GM19467 (cell line): ENCODE measurements around the gene MOB3B.
A peak's percentile ranks its signal among the peaks of the same experiment; 100 is the strongest.
"Not testable (repeated sequence)": the region's sequence is repeated elsewhere in the genome, so short reads cannot be mapped to it uniquely, and the experiment has no call there.

Source experiments
- ATAC-seq: cut with Tn5 transposase; IDR thresholded peaks from one replicate; pipeline ENCODE4 v1.9.1; 2021; ENCODE audit warnings: mild to moderate bottlenecking, moderate library complexity; ENCODE audit not compliant: unreplicated experiment

The MOB3B gene

DNA sequence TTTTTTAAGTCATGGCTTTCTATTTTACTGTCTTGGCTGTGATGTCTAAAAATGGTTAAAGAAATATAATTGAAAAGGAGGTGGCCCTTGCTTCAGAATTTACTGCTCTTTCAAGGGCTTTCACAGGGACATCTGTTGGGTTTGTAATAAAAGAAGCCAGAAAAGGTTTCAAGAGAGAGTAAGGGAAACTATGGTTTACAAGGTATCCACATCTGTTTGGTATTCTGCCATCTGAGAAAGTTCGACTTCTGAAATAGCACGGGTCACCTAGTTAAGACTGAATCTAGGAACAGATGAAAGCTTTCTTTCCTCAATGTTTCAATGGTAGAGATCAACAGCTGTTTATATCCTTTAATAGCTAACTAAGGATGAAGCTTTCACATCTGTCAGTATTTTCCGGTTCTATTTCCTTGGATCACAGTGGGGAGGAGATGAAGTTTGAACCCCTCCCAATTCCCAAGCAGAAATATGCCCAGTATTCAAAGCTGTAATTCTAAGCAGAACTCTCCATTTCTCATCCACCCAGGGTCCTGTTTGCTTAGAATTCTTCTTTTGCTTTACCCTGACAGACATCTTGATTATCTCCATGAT is 78.3 kb downstream of the MOB3B start:
- ATAC-seq: no peak

DNA sequence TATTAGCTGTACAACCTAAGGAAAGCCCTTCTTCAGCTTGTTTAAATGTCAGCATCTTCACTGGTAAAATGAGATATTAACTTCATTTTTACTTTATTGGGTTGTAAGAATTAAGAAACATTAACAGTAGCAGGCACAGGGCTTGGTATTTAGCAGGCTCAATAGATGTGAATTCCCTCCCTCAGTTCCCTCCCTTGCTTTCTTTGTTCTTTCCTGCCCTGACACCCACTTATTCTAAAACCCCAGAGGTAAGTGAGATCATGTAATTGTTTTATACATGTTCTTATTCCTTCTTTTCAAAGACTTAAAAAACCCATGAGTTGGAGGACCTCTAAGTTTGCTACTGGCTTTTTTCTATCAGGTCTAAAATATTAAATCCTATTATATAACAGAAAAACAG is 78.9 kb downstream of the MOB3B start:
- ATAC-seq: no peak

DNA sequence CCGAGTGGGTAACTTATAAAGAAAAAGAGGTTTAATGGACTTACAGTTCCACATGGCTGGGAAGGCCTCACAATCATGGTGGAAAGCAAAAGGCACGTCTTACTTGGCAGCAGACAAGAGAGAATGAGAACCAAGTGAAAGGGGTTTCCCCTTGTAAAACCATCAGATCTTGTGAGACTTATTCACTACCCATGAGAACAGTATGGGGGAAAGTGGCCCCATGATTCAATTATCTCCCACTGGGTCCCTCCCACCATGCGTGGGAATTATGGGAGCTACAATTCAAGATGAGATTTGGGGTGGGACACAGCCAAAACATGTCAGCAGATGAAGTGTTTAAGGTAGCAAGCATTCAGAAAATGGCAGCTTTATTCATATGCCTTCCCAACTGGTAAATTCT is 81.3 kb downstream of the MOB3B start:
- not testable (repeated sequence) for ATAC-seq

DNA sequence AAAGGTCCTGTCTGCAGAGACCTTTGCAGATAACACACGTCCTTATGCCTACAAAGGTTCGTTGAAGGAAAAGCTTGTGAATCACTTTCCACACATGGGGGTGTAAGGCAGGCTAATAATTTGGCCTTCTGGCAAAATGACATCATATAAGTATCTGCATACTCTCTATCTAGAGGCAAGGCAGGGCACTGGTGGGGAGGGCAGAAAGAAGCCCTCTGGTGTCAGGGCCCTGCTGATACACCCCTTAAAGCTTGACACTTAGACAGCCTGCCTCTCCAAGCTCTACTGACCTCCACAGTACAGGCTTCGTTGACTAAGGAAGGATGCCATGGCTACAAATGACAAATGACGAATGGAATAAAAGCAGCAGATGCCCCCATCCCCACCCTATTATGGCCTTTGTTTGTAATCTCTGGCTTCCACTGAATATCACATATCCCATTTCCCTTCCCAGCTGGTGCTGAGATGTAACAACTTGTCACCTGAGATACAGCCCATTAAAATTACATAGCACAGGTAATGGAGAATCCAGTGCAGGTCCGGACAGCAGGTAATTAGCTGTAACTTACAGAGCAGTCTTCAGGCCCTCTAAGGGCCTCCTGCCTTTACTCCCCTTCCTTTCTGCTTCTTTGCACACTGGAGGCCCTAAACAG is 82.5 kb downstream of the MOB3B start:
- no peak for ATAC-seq

DNA sequence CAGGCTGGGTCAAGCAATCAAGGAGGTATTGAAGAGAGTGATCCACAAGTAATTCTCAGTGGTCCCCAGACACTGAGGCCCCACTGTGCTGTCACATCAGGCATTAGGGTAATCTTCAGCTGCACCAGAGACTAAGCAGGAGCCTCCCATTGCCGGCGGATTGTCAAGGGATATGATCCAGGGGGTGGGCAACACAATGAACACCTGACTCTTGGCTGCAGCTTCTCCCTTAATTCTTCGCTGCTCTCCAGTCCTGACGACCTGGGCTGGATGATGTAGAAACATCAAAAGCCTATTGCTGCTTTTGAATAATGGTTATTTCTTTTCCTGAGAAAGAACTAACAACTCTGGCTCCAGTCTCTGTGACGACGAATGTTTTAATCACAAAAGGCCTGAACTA is 83.9 kb downstream of the MOB3B start:
- ATAC-seq: no peak

DNA sequence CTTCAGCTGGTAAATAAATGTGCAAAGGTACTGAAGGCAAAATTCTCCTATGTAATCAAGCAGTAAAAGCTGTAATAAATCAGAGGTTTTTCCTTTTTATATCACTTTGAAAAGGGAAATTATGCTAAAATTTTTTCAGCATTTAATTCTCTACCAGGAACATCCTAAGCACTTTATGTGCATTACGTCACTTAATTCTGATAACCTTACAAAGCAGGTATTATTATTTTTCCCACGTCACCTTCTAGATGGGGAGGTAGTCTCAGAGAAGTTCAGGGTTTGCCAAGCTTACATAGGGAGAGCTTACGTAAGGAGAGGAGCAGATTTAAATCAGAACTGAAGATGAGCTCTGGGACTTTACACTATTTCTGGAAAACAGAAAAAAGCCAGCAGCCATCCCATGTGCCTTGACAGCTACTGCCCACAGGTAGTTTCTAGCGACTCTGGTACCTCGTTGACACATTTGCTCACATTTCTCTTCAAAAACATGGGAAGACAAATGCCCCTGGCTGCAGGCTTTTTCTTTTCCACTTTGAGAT is 84.5 kb downstream of the MOB3B start:
- no peak for ATAC-seq

DNA sequence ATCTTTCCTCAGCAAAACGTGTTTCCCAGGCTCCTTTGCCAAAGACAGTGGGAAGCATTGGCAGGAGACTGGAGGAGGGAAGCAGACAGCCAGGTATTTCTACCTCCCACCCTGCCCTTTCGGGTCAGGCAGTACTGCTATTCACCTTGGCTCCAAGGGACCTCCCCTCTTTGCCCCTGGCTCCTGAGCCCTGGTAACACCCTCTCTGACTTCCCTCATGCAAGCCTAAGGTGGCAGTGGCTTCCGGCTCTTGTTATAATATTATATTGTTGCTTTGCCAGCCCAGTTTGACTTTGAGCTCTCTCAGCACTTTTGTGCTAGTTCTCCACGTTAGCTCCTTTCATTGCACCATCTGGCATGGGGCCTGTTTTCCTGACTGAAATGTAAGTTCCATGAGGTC is 87.2 kb downstream of the MOB3B start:
- no peak for ATAC-seq

DNA sequence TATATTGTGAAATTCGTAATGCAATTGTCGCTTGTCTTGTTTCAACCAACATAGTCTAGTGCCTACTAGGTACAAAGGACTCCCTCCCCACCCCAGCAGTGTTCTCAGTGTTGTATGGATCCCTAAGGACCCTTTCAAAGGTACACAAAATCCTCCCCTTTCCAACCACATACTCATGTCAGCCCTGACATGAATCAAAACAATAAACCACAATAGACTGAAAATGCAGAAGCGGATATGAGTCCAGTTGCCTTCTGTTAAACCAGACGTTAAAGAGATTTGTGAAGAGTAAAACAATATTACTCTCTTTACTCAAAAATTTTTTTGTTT is 87.9 kb downstream of the MOB3B start:
- ATAC-seq: peak; percentile 94

DNA sequence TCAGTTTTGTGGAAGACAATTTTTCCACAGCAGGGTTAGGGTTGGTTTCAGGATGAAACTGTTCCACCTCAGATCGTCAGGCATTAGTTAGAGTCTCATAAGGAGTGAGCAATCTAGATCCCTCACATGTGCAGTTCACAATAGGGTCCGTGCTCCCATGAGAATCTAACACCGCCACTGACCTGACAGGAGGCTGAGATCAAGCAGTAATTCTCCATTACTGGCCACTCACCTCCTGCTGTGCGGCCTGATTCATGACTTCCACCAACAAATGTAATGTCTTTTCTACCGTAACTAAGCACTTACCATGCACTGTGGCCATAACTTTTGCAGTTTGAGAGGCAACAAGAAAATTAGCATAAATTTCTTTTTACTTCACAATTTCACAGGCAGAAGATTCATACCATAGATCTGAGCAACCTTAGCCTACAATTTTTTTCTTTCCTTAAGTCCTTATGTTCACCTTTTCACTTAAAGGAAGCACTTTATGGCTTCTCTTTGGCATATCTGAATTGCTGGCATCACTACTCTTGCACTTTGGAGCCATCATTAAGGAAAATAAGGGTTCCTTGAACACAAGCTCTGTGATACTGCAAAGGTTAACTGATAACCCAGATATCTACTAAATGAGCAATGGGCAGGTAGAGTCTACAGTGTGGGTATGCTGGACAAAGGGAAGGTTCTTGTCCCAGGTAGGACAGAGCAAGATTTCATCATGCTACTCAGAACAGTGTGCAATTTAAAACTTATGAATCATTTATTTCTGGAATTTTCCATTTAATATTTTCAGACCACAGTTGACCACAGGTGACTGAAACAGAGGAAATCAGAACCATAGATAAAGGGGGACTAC is 88.5 kb downstream of the MOB3B start:
- ATAC-seq: no peak

DNA sequence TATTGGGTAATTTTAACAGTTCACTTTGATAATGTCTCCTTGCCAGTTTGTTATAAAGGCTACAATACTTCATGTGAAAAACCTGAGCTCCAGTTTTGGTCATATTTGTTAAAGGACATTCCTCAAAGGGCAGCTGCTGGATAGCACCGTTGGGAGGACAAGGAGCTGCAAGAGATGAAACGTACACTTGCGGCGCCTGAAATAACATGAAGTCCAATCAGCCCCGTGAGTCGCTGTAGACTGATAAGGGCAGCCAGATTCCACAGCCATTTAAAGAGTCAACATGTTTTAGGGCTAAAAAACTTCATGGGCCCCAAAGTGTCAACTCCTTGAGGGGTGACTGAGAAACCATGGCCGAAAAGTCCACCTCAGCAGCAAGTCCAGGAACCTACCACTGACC is 91.1 kb downstream of the MOB3B start:
- ATAC-seq: no peak

DNA sequence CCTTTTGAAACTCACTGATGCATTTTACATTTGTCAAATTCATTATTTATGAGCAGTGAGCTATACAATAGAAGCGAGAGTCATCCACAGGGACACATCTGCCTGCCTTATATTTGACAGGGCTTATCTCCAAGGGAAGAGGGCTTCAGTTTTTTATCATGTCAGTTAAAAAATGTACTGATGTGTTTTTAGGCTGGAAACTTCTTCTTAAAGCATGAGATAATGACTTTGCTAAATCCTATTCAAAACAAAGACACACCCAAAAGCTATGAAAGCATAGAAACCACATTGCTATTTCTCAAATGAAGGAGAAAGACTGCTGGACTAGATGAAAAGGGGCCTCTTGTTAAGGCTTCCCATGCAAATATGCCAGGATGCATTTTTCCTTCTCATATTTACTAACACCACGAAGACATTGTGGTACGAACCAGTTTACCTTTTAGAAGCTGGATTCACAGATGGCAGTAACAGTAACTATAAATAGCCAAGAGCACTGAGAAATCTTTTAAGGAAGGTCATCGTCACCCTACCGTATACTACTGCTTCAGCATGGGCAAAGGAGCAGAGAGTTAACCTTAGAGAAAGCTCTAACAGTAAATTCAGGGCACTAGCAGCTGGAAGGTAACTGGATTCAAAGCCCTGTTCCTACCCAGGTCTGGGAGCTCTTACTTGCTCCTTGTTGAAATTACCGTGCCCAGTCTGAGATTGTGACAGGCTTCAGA is 91.8 kb downstream of the MOB3B start:
- ATAC-seq: no peak

DNA sequence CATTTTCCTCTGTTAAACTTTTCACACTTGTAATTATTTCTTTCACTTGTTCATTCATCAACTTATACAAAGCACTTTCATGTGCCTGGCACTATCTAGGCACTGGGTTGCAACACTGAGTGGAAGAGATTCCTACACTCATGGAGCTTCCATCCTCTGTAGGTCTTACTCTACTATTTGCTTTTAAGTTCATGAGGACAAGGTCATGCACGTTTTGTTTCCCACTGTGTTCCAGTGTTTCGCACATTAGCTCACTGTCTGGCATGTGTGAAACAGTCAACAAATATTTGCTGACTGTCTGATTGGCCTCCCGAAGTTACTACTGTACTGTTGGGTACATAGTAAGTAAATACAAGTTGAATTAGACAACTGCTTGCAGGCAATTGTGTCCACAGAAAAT is 93.4 kb downstream of the MOB3B start:
- ATAC-seq: no peak

DNA sequence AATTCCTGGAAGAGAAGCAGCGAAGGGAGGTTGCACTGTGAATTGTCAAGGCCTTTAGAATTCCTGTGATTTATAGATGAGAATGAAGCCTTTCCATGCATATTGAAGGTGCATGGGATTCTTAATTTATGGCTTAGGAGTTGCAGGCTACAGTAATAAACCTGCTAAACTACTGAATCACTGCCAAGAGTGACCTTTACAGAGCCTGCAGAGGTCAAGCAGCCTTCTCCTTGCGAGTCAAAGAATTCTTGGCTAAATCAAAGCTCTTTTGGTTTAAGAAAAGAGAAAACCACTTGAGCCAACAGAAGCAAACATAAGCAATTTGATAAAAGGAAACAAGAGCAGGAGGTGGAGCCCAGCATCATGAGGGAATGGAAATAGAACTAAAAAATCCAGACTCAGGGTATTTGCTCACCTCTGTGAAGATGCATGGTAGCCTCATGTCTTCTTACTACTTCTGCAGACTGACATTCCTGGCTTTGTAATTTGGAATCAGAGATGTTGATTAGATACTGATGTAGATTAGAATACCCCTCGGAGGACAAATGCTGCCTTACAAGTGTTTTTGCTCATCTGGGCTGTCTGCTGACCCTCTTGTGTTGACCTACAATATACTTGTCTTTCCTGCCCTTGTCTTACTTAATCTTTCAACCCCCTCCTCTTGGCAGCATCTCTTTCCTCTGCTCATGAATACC is 95.8 kb downstream of the MOB3B start:
- ATAC-seq: no peak

DNA sequence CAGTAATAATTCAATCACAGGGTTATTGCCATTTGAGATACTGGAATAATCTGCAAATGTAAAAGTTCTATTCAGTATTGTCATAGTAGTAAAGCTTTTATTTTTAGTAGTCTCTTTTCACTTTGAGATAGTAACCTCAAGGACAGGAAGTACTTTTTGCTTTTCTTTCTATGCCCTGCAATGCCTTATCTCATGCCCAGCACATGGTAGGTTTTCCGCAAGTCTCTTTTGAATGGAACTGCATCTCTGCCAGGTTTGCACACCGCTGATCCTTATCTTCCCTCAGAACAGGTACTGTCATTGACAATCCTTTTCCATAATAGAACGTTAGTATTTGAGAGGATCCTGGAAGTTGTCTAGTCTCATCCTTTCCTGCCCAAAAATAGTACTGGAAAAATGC is 97.3 kb downstream of the MOB3B start:
- no peak for ATAC-seq

DNA sequence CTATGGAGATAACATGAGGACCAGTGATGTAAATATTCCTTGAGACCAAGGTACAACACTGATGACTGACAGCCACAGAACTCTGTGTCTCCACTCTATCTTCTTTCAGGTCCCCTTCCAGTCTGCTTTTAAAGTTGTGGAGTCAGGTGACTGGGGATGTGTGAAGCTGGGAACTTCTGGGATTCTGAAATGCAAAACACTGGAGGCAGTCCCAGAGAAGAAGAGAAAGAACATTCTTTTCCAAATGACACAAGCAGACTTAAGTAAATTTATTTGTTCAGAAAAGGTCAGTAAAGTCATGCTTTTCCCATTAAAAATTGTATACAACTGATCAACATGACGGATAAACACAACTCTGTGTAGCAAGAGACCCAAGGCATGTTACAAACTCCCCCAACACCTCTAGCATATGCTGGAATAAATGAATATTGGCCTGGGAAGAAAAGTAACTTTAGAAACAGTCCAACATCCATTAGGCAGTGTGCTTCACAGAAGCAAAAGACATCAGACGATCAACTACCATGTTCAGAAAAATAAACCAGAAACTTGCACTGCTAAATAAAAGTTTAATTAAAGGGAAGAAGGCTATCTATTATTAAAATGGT is 98.0 kb downstream of the MOB3B start:
- no peak for ATAC-seq

DNA sequence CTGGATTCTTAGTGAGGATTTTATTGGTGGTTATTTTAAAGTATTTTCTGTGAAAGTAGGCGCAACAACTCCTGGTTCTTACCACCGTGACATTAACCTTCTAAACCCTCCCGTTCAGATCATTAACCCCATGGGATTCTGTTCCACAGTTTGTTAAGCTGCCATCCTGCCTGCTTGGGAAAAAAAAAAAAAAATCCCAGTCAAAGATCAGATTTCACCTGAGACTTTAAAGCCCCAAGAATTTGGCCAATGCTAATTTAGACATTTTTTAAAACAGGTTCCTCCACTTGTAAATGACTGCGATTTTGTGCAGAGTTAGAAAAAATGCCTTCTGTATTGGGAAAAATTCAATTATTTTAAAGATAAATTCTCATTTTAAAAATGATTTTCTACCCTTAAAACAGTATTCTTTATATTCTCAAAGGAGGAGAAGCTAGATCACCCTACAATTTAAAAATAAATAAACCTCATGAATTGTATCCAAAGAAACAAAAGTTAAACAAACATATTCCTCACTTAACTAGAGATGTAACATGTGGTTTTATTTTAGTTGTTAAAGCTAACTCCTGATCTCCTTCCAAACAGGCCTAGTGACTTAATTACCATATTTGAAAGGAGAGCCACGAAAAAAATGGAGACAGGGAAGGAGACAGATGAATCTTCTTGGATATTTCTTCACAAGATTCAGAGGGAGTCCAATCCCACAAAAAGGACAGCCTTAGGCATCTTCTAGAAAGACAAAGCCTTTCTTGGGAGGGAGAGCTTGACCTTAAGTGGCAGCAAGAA is 98.7 kb downstream of the MOB3B start:
- ATAC-seq: no peak

DNA sequence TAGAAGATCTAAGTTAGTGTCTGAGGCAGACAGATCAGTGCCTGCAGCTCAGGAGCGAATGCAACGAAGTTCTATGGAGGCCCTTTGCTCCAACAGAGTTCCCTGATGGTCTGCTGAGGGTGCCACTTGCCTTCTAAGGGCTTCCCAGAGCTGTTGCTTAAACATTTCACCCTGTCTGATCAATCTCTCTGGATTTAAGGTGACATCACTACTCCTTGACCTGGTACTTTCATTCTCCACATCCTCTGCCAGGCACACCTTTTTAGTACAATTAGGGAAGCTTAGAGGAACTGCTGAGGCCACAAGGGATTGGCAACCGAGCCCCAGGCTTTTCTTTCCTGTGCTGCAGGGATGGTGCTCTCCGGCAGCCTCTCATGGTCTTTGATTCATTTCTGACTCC is 99.7 kb downstream of the MOB3B start:
- ATAC-seq: no peak

DNA sequence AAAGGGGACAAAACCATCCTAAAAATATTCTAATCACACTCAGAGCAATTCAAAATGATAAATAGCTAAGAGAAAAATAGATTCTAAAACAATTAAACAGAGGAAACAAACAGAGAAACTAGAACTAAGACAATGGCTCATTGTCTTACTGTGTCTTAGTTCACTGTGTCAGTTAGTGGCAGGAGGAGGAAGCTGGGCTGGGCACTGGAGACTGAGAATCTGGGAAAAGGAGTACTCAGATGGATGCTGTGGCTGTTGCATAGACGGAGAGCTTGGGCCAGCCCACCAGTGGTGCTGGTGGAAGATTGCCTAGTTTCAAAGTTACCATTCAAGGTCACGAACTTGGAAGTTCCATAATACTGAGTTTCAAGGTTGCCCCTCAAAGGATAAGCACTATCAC is 100.2 kb downstream of the MOB3B start:
- no peak for ATAC-seq

DNA sequence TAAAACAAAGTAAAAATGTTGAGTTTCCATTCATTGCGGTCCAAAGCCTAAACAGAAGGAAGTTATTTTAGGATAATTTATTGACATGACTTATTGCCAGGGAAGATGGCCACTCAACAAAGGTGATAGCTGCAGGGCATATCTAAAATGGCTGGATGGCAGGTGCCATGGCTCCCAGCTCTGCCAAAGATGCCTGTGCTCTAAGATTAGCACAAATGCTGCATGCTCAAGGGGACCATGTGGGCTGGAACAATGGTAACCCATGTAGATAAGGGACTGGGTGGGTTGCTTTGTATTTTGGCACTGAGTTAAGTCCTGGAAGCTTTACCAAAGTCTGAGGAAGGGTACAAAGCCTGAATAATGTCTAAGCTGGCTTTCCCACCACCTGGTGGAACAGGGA is 101.1 kb downstream of the MOB3B start:
- ATAC-seq: no peak

DNA sequence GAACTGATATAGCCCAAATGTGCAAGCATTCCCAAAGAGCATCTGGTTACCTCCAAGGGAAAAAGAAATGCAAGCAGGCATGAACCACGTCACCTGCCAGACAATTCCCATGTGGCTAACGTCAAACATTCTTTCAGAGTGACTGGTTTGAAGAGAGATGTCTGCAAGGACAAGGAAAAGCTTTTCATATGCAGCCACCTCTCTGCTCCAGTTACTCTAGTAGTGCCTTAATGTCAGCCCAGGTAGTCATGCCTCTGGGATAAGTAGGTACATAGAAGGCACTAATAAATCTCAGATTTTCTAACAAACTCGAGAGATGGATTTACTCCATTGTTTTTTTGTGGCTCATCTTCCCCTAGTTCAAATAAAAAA is 102.4 kb downstream of the MOB3B start:
- no peak for ATAC-seq
